HG02885 (cell line): Measurements from ENCODE around the gene FMOD.
"Not testable (repeated sequence)": the region's sequence is repeated elsewhere in the genome, so short reads cannot be mapped to it uniquely, and the experiment has no call there.

Experiments used
- ATAC-seq: cut with Tn5 transposase; IDR thresholded peaks from one replicate; pipeline ENCODE4 v1.9.1; 2021; ENCODE audit warnings: mild to moderate bottlenecking; ENCODE audit not compliant: unreplicated experiment, poor library complexity

Gene FMOD

DNA sequence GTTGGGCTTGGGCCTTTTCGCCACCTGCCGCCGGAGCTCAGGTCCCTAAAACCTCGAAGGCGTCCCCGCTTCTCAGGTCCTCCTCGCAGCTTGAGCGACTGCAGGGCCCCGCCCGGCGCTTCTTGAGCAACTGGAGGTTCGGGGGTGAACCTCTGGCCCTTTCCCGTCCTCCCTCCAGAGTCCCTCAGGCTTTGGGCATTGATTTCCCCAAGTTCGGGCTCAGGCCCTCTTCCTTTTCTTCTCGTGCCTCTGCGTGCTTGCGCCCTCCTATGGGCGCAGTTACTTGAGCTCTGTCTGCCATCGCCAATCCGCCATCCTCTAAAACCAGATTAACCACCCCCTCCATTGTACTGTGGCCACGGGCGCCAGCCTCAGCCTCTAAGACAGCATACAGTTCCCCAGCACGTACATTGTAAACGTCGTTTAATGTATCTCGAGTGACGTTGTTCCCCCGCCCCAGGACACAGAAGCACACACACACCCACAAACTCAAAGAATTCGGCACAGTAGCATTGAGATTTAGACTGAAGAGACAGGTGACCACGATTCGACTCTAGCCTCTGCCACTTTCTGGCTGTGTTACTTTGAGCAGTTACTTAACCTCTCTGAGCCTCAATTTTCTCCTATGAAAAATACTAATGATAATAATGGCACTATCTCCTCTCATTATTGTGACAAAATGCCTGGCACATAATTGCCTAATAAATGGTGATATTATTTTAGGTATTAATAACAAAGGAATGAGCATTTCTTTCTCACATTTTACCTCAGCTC is 23.1 kb downstream of the FMOD start:
- ATAC-seq: peak; percentile 35

DNA sequence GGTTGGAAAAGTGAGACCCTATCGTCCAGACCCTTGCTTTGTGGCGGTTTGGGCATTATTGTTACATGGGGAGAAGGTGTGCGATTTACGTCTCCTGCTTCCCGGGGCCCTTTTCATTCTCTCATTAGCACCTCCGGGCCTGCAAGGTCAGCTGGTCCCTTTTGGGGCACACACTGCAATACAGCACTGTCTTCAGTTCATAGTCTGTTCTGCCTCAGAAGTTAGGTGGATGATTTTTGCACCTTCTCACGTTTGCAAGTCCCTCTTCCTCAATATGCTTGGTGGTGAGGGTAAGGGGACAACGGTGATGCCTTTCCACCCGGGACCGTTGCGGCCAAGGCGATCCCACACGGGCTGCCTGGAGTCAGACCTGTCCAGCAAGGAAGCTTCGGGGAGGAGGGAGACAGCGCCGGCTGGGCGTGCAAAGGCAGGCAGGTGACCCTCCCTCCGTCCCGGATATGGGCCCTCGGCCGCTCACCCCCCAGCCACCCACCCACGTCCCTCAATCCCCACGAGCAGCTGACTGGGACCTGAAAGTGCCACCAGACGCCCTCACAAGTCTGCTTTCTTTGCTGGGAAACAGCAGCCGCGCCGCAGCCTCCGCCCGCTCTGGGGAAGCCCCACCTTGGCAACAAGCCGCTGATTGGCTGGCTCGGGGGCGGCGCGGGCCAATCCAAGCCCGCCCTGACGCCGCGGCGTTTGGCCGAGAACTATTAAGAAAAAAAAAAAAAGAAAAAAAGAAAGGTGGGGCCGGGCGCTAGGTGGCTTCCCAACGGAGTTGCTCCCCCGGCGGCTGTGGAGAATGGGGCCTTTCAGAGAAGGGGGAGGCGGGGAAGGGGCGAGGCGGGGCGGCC is 23.9 kb downstream of the FMOD start:
- ATAC-seq: peak; percentile 79

DNA sequence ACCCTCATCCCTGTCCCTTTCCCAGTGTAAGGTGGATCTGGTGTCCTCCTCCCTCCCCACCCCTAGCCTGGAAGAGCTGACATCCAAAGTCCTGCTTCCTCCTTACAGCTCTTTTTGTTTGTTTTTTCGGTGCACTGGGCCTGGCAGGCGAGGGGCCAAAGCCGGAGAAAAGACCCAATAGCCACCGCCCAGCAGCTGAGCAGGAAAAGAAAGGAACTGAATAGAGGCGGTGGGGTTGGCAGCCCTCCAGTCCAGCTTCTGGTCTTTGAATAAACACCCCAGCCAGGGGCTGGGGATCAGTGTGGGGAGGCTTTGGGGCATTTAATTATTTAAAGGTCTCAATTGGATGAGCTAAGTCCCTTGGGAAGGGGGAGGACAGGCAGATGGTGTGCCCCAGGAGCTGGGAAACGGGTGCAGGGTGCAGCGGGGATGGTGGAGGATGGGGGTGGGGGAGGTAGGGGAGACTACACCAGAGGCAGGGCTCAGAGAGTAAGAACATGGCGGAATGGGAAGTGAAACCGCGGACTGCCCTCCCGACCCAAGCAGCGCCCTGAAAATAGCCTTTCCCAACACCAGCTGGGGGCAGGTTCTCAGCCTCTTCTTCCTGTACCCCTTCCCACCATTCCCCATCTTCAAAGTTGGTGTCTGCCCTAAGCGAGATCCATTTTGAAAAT is 25.4 kb downstream of the FMOD start:
- no peak for ATAC-seq

DNA sequence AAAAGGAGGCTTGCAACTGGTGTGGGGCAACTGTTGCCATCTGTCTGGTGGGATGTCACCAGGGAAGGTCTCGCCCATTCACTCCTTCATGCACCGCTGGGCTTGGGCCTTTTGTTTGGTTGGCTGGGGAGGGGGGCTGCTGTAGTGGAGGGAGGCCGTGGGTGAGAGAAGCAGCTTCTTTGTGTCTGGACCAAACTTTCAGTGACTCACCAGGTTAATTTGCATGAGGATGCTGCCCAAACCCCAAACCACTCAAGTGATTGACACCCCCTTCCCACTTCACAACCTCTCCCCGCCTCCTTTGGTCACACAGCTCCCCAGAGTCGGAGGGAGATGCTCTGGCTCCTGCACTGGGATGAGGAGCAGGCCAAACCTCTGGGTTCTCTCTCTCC is 25.9 kb downstream of the FMOD start:
- ATAC-seq: peak; percentile 27

DNA sequence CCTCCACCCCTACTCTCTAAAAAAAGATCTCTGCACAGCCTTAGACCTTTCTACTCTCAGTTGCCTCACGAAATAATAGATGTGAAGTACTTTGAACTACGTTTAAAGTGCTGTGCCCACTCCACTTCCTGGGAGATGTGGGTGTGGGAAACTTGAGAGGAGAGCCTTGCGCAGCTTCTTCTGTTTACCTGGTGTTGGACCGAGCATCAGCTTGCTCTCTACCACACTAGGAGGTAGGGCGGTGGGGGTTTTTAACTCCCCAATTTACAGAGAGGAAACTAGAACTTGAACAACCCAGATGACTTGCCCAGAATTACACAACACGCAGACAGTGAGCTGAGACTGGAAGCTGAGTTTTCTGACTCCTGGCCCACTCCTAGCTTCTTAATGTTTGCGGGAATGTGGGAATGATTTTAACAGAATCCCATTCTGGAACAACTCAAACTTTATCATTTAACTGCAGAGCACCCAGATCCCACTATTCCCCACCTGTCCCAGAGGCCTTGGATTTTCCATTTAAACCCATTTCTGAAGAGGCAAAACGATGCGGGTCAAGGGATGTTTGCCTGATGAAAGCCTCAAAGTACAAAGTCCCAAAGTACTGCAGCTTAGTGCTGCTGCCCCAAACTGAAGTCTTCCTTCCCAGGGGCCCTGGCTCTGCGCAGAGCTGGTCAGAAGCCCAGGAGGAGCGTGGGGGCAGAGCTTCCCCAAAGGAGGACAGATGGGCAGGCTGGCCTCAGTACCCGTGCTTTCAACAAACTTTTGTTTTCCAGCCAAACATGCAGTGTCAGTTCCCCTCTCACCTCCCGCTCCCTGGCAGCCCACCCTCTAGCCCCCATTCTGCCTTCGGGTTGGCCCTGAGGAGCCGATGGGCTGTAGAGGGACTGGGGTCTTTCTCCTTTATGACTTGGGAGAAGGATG is 26.6 kb downstream of the FMOD start:
- no peak for ATAC-seq

DNA sequence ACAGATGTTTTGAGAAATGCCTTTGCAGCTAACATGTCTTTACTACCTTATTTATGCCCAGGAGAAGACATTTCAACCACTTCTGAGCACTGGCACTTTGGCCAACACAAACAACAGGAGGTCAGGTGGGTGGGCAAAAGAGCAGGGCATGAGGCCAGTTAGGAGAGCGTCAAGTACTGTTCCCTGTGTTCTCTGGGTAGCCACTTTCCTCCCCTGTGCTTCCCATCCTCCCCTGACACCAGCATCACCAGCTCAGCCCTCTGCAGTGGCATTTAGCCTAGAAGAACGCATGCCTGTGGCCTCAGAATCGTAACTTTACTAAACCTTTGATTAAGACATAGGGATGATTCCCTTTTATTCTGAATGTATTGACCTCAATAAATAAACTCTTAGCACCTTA is 27.3 kb downstream of the FMOD start:
- ATAC-seq: no peak

DNA sequence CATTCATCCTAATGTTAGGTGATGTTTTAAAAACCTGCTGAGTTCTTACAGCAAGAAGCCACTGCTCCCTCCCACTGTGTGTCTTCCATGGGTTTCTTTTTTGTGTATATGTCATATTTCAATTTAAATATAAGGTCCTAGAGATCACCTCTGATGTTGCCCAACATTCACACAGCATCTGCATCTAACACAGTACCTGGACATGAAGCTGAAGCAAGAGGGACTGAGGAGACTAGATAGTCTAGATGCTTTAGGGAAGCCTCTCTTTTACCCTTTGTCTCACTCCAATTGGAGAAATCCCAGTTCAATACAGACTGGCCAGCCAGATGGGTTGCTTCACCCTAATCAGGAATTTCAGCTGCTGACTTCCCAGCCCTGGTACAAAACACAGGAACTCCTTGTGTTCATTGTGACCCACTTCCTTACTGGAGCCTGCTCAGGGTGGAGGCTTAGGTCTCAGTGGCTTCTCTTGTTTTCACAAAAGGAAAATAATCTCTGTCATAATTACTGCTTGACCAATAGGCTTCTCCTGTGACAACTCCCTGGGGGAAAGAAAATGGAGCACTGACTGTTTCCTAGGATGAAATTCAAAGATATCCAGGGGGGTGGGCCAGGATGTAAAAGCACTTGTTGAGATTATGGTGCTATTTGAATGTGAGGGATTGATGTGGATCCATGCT is 28.3 kb downstream of the FMOD start:
- ATAC-seq: no peak

DNA sequence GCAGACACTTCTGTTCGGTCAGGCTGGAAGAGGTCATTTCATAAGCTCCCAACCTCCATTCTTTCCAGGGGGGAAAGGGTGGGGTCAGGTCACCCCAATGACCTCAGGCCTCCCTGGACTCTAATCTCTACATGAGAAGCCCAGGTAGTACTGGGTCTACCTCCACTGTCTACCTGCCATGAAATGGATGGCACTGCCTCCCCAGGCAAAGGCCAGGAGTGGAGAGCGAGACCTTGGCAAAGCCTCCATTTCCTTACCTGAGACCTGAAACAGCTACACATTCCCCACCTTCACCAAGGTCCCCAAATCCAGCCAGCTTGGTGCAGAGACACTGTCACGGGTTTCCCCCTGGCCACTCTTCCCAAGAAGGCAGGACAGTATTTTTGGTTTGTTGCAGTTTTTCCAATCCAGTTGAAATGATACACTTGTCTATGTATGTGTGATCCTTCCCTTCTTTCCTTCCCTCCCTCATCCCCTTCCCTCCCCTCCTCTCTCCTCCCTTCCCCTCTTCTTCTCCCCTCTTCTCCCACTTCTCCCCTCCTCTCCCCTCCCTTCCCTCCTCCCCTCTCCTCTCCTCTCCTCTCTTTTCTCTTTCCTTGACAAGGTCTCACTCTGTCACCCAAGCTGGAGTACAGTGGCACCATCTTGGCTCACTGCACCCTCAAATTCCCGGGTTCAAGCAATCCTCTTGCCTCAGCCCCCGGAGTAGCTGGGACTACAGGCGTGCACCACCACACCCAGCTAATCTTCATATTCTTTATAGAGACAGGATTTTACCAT is 29.5 kb downstream of the FMOD start:
- no peak for ATAC-seq

DNA sequence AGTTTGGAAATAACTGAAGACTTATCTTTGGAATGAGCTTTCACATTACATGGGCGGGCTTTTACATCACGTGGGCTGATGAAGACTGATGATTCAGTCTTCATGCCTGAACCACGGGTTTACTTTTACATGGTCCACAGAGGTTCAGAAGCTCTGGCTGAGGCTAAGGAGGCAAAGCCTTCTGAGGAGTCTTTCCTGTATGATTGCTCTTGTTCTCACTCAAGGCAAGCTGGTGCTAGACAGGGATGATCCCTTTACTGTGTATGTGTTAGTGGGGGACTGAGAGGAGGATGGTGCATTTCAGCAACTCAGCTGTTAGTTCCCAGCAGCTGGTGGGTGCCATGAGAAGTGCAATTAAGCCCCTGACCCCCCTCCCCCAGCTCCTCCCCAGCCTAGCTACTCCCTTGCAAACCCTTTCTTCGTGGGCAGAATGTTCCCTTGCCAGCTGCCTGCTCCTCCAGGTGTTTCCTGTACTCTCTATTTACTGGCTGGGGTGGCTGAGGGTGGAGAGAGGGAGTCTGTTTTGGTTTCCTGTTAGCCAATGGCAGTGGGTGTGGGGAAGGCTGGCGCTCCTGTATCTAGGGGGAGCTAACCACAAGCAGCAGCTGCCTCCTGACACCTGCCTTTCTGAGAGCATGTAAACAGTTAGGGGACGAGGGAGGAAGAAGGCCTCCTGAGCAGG is 30.2 kb downstream of the FMOD start:
- ATAC-seq: peak; percentile 75

DNA sequence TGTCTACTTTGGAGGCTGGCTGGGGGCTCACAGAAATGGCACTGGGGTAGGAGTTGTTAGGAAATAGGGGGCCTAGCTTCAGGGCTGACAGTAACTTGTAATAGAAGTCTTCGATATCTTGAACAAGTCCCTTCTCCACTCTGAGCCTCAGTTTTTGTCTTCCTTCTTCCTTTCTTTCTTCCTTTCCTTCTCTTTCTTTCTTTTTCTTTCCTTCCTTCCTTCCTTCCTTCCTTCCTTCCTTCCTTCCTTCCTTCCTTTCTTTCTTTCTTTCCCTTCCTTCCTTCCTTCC is 32.7 kb downstream of the FMOD start:
- no peak for ATAC-seq

DNA sequence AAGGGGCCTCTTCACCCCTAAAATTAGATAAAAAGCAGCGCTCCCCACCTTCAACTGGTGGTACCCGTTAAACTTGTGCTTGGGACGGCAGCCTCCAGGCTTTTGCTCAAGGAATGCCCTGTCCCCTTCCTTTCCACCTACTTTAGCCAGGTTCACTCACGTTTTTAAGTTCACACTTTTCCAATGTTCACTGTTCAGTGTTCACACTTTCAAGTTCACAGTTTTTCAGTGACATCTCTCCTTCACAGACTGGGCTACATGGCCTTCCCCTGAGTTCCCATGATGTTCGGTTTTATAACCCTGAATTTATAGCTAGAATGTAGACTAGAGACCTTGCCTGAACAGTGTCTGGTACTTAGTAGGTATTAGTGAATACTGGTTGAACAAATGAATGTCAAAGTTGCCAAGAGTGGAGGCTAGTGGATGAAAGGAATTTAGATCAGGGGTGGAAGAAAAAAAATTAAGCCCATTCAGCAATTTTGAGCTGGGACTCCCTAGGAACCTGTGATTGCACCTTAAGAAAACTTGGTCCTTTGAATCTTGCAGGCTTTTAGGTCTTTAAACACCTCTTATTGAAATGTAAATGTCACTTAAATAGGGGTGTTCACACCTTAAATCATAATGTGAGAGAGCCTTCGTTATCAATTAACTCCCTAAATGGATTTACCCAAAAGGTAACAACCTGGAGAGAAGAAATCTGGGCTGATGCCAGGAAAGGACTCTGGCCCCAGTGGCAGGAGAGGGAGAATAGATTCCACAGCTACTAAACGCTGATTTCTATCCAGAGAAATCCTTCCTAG is 33.3 kb downstream of the FMOD start:
- ATAC-seq: no peak

DNA sequence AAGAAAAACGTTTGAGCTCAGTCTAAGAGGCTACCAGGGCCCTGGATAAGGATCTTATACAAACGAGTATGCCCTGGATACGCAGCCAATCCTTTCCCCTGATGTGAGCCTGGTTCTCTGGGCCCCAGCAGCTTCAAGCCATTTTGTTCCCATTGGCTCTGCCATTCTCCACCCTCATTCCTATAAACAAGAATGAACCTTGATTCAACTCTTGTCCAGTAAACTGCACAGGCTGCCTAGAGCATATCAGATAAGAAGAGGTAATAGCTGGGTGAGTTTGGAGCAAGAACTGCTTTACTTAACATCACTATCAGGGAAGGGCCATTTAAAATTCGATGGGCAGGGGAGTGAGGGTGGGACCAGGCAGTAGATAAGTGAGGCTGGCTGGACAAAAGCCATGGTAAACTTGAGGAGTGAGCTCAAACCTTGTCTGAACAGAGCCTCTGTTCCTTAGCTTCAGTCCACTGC is 34.3 kb downstream of the FMOD start:
- no peak for ATAC-seq

DNA sequence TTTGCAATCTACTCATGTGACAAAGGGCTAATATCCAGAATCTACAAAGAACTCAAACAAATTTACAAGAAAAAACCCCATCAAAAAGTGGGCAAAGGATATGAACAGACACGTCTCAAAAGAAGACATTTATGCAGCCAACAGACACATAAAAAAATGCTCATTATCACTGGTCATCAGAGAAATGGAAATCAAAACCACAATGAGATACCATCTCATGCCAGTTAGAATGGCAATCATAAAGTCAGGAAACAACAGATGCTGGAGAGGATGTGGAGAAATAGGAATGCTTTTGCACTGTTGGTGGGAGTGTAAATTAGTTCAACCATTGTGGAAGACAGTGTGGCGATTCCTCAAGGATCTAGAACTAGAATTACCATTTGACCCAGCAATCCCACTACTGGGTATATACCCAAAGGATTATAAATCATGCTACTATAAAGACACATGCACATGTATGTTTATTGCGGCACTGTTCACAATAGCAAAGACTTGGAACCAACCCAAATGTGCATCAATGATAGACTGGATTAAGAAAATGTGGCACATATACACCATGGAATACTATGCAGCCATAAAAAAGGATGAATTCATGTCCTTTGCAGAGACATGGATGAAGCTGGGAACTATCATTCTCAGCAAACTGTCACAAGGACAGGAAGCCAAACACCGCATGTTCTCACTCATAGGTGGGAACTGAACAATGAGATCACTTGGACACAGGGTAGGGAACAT is 36.7 kb downstream of the FMOD start:
- ATAC-seq: not testable (repeated sequence)

DNA sequence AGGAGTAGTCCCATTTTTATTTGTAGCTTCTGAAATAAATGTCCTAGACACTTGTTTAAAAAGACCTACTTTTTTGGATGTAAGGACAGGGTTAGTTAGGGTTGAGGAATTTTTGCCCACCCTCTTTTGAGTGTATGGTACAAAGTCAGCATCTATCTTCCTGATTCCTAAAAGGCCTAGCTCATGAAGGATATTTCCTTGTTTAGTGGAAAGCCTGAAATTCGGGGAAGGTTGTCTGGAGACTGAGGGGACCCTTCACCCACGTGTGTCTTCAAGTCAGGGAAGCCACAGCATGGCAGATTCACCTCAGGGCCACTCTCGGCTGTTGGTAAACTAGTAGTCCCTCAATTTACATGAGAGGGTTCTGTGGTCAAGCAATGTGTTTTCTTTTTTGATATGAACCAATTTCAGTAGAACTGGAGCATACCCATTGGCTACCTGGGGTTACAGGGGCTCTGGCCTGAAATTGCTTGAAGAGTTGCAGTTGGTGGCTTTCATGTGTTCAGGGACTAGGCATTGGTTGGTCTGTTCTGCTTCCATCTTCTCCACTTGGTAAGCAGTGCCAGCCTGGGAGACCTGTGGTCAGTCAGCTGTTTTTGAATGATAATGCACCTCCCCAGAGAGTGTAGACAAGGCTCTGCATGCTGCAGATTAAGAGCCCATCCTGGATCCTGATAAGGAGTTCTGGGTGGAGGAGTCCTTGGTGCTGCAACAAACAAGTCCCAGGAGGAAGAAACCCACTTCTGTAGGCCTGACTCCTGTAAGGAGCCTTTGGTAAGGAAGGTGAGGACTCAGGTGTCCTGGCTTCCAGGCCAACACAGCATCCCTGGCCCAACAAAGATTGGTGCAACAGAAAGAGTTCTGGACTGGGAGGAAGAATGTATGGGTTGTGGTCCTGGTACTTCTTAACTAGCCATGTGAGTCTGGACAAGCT is 39.3 kb downstream of the FMOD start:
- no peak for ATAC-seq

DNA sequence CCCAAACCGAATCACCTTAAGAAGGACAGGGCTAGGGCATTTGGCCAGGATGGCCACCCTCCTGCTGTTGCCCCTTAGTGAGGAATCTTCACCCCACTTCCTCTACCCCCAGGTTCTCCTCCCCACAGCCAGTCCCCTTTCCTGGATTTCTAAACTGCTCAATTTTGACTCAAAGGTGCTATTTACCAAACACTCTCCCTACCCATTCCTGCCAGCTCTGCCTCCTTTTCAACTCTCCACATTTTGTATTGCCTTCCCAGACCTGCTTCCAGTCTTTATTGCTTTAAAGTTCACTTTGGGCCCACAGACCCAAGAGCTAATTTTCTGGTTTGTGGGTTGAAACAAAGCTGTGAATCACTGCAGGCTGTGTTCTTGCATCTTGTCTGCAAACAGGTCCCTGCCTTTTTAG is 42.0 kb downstream of the FMOD start:
- no peak for ATAC-seq
